HG03139 (cell line): Measurements from ENCODE around the gene ARMH3.
"Not testable (repeated sequence)": the region's sequence is repeated elsewhere in the genome, so short reads cannot be mapped to it uniquely, and the experiment has no call there.

ENCODE experiments used
- ATAC-seq: cut with Tn5 transposase; IDR thresholded peaks from one replicate; pipeline ENCODE4 v1.9.1; 2021; ENCODE audit not compliant: unreplicated experiment

The ARMH3 gene

GRCh38 chr10:102055647-102056419 lies at the start of gene ARMH3:
Gene ARMH3 (minus strand): TSS chr10:102056173. CDS start chr10:102040114, 16,059 bp downstream.
- ATAC-seq, result peak; percentile 93

GRCh38 chr10:102102421-102102820 lies 46.4 kb upstream of the ARMH3 start:
- no peak for ATAC-seq

GRCh38 chr10:102101152-102101551 lies 45.2 kb upstream of the ARMH3 start:
- no peak for ATAC-seq

- ATAC-seq, result no peak
These were observed 40.5 kb upstream of the ARMH3 start for GRCh38 chr10:102096449-102096848.

- ATAC-seq, result no peak
These were observed 34.8 kb upstream of the ARMH3 start for GRCh38 chr10:102090772-102091171.

GRCh38 chr10:102086196-102086595 lies 30.2 kb upstream of the ARMH3 start:
- no peak for ATAC-seq

- no peak for ATAC-seq
These were observed 29.4 kb upstream of the ARMH3 start for GRCh38 chr10:102085336-102085735.

- no peak for ATAC-seq
These were observed 27.6 kb upstream of the ARMH3 start for GRCh38 chr10:102083541-102083940.

- no peak for ATAC-seq
These were observed 16.9 kb upstream of the ARMH3 start for GRCh38 chr10:102072673-102073527.

GRCh38 chr10:102069071-102069470 lies 13.1 kb upstream of the ARMH3 start:
- ATAC-seq, result no peak

- ATAC-seq, result no peak
These were observed 12.2 kb upstream of the ARMH3 start for GRCh38 chr10:102068216-102068615.

GRCh38 chr10:102067091-102067916 lies 11.3 kb upstream of the ARMH3 start:
- ATAC-seq, result no peak

GRCh38 chr10:102066399-102067088 lies 10.6 kb upstream of the ARMH3 start:
- no peak for ATAC-seq

GRCh38 chr10:102065561-102066398 lies 9.8 kb upstream of the ARMH3 start:
- ATAC-seq, result peak; percentile 18

- ATAC-seq, result peak; percentile 90
These were observed 9.0 kb upstream of the ARMH3 start, which contains the start of gene HPS6 for GRCh38 chr10:102064868-102065560. Gene HPS6 (plus strand): TSS chr10:102065349. CDS start chr10:102065475, 126 bp downstream.

- no peak for ATAC-seq
These were observed 8.5 kb upstream of the ARMH3 start for GRCh38 chr10:102064503-102064867.

GRCh38 chr10:102059987-102060386 lies 4.0 kb upstream of the ARMH3 start:
- ATAC-seq, result no peak

- not testable (repeated sequence) for ATAC-seq
These were observed 909 bp downstream of the ARMH3 start for GRCh38 chr10:102054881-102055646.
